HUES6 (cell line): ENCODE data around the gene SEC22C.

ENCODE experiments used
- H3K27ac ChIP-seq: 2 replicates; pipeline ENCODE4 v1.7.0; 2013; ENCODE audit warnings: low read depth, mild to moderate bottlenecking, low read length, inconsistent platforms
- H3K27me3 ChIP-seq: 2 replicates; pipeline ENCODE4 v1.6.1; 2013; ENCODE audit warnings: low read length; ENCODE audit not compliant: control insufficient read depth, insufficient read depth
- H3K36me3 ChIP-seq: 2 replicates; pipeline ENCODE4 v1.6.1; 2013; ENCODE audit warnings: low read length; ENCODE audit not compliant: control insufficient read depth, insufficient read depth
- H3K4me1 ChIP-seq: 2 replicates; pipeline ENCODE4 v1.6.1; 2013; ENCODE audit warnings: low read length; ENCODE audit not compliant: control insufficient read depth, insufficient read depth
- H3K4me3 ChIP-seq: 2 replicates; pipeline ENCODE4 v1.5.1; 2013; ENCODE audit warnings: low read depth, low read length
- H3K9ac ChIP-seq: one replicate; pipeline ENCODE4 v1.6.1; 2013; ENCODE audit warnings: mild to moderate bottlenecking, low read length
- H3K9me3 ChIP-seq: 2 replicates; pipeline ENCODE4 v1.6.1; 2013; ENCODE audit warnings: low read depth, low read length; ENCODE audit not compliant: control insufficient read depth, insufficient read depth

SEC22C gene

GRCh38 chr3:42503251-42503924 is 78.4 kb downstream of the SEC22C start:
- Histone ChIP-seq H3K36me3 (no peaks in the 10 kb centered on the region), H3K27ac (no peak overlapping the region), H3K27me3 (peaks cover 53% of the 10 kb centered on the region), H3K9me3 (no peaks in the 10 kb centered on the region), H3K4me3 (peak overlapping the region; percentile 65), H3K9ac (no peak overlapping the region), H3K4me1 (peaks cover 20% of the 10 kb centered on the region)

- Histone ChIP-seq H3K4me1 (peaks cover 18% of the 10 kb centered on the region), H3K27ac (no peak within 1 kb of the TSS), H3K36me3 (no peaks in the 10 kb centered on the region), H3K9me3 (no peaks in the 10 kb centered on the region), H3K9ac (no peak within 1 kb of the TSS), H3K27me3 (peaks cover 59% of the 10 kb centered on the region), H3K4me3 (peak within 1 kb of the TSS; percentile 65)
Measured at GRCh38 chr3:42502429-42503250, 79.1 kb downstream of the SEC22C start, which contains the start of gene VIPR1. VIPR1 (plus strand) TSS chr3:42502643; CDS start chr3:42502736, 93 bp downstream.

GRCh38 chr3:42501681-42502428 is 79.9 kb downstream of the SEC22C start:
- no peak overlapping the region for H3K27ac ChIP-seq
- no peaks in the 10 kb centered on the region for H3K36me3 ChIP-seq
- no peaks in the 10 kb centered on the region for H3K9me3 ChIP-seq
- no peak overlapping the region for H3K9ac ChIP-seq
- H3K27me3 ChIP-seq: peaks cover 59% of the 10 kb centered on the region
- H3K4me3 ChIP-seq: peak overlapping the region; percentile 65
- peaks cover 17% of the 10 kb centered on the region for H3K4me1 ChIP-seq

DNA sequence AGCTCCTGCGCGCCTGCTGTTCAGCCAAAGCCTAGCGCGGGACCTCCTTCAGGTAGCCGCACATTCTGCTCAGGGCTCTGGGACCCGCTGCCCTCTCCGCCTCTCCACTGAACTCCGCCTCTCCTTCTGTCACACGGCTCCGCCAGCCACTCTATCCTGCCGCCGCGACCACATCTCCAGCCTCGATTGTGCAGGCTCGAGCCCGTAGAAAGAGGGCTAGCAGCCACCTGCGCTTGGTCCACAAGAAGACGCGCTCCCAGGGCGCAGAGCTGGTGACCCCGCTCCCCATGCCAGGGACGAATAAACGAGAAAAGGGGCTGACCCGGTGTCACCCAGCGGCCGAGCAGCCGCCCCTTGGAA is 80.5 kb downstream of the SEC22C start:
- Histone ChIP-seq H3K9ac (no peak overlapping the region), H3K27me3 (peaks cover 59% of the 10 kb centered on the region), H3K4me1 (peaks cover 21% of the 10 kb centered on the region), H3K4me3 (peak overlapping the region; percentile 65), H3K36me3 (no peaks in the 10 kb centered on the region), H3K9me3 (no peaks in the 10 kb centered on the region), H3K27ac (no peak overlapping the region)

DNA sequence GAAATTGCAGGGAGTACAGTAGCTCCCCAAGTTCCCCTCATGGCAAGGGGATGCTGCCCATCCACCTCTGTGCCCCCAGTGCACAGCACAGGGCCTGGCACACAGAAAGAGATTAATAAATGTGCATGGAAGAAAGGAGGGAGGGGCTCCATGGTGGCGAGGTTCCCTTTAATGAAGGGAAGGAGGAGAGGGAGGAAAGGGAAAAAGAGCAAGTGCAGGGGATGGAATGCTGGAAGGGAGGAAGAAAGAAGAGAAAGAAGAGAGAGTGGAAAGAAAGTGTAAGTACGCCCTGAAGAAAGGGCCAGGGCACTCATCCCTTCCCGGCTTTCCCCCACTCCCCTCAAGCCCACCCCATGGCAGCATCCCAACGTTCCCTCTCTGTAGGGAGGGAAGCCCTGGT is 80.9 kb downstream of the SEC22C start:
- Histone ChIP-seq H3K9me3 (no peaks in the 10 kb centered on the region), H3K27ac (no peak overlapping the region), H3K4me3 (peak overlapping the region; percentile 65), H3K27me3 (peaks cover 59% of the 10 kb centered on the region), H3K9ac (no peak overlapping the region), H3K36me3 (no peaks in the 10 kb centered on the region), H3K4me1 (peaks cover 22% of the 10 kb centered on the region)

- Histone ChIP-seq H3K27ac (no peak overlapping the region), H3K4me1 (peaks cover 22% of the 10 kb centered on the region), H3K9ac (no peak overlapping the region), H3K4me3 (no peak overlapping the region), H3K9me3 (no peaks in the 10 kb centered on the region), H3K36me3 (no peaks in the 10 kb centered on the region), H3K27me3 (peaks cover 59% of the 10 kb centered on the region)
Measured at GRCh38 chr3:42500091-42500490, 81.7 kb downstream of the SEC22C start.

DNA sequence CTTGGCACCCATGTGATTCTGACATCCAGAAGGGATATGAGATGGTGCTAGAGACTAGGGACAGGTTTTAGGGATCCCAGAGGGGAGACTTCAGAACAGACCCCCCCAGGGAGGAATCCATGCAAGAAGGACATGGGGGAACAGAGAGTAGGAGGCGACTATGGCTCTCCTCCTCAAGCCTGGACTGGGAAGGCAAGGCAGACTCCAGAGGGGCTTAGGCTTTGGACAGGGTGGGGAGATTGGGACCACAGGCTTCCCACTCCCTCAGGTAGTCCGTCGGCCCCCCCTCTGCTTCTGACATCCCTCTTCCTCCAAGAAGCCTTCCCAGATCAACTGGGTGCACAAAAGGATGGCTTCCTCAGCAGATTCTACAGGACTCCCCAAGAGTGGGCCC is 82.3 kb downstream of the SEC22C start:
- H3K36me3 ChIP-seq: no peaks in the 10 kb centered on the region
- no peak overlapping the region for H3K4me3 ChIP-seq
- peaks cover 22% of the 10 kb centered on the region for H3K4me1 ChIP-seq
- no peak overlapping the region for H3K9ac ChIP-seq
- no peaks in the 10 kb centered on the region for H3K9me3 ChIP-seq
- peaks cover 59% of the 10 kb centered on the region for H3K27me3 ChIP-seq
- no peak overlapping the region for H3K27ac ChIP-seq

- H3K9ac ChIP-seq: no peak overlapping the region
- H3K4me1 ChIP-seq: peaks cover 22% of the 10 kb centered on the region
- peaks cover 57% of the 10 kb centered on the region for H3K27me3 ChIP-seq
- H3K27ac ChIP-seq: no peak overlapping the region
- H3K9me3 ChIP-seq: no peaks in the 10 kb centered on the region
- H3K36me3 ChIP-seq: no peaks in the 10 kb centered on the region
- H3K4me3 ChIP-seq: no peak overlapping the region
Measured at GRCh38 chr3:42498791-42499477, 82.8 kb downstream of the SEC22C start.

- Histone ChIP-seq H3K27ac (no peak overlapping the region), H3K27me3 (peaks cover 48% of the 10 kb centered on the region), H3K9me3 (no peaks in the 10 kb centered on the region), H3K4me1 (peaks cover 20% of the 10 kb centered on the region), H3K36me3 (no peaks in the 10 kb centered on the region), H3K9ac (no peak overlapping the region), H3K4me3 (no peak overlapping the region)
Measured at GRCh38 chr3:42498034-42498433, 83.7 kb downstream of the SEC22C start.
